ENCODE data around the gene PEF1.
"Not testable (repeated sequence)": the region's sequence is repeated elsewhere in the genome, so short reads cannot be mapped to it uniquely, and the experiment has no call there.

Gene PEF1

DNA sequence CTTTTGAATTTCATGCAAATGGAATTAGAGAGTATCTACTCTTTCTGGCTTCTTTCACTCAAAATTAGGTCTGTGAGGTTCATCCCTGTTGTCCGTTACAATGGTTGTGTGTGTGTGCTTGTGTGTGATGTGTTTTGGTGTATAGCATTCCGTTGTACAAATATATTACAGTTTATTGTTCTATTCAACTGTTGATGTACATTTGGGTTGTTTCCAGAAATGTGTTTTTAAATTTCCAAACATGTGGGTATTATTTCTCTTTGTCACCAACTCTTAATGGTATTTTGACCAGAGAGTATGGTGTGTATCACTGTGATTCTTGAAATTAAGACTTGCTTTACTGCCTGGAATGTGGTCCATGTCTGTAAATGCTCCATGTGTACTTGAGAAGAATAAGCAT lies 44.0 kb downstream of the PEF1 start:
- no peak for DNase-seq

DNA sequence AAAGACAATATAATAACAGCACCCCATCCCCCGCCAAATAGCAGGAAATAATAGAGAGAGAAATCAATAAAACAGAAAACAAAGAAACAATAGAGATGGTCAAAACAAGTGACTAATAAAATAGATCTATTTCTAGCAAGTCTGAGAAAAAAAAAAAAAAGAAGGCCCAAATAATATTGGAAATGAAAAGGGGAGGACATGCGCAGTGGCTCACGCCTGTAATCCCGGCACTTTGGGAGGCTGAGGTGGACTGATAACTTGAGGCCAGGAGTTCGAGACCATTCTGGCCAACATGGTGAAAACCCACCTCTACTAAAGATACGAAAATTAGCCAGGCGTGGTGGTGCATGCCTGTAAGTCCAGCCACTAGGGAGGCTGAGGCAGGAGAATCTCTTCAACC lies 45.7 kb downstream of the PEF1 start:
- DNase-seq: no peak

DNA sequence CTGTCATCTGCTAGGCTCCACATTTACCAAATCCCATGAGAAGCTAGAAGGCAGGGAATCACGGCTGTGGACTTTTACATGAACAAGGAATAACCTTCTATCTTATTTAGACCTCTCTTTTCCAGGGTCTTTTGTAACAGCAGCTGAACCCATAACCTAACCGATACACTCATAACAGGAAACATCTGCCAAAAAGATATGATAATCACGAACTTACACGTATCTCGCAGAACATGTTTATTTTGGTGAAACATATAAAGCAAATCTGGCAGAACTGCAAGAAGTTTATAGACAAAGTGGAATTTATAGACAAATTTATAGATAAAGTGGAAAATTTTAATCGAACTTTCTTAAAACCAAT lies 48.0 kb downstream of the PEF1 start:
- DNase-seq: peak; percentile 51

DNA sequence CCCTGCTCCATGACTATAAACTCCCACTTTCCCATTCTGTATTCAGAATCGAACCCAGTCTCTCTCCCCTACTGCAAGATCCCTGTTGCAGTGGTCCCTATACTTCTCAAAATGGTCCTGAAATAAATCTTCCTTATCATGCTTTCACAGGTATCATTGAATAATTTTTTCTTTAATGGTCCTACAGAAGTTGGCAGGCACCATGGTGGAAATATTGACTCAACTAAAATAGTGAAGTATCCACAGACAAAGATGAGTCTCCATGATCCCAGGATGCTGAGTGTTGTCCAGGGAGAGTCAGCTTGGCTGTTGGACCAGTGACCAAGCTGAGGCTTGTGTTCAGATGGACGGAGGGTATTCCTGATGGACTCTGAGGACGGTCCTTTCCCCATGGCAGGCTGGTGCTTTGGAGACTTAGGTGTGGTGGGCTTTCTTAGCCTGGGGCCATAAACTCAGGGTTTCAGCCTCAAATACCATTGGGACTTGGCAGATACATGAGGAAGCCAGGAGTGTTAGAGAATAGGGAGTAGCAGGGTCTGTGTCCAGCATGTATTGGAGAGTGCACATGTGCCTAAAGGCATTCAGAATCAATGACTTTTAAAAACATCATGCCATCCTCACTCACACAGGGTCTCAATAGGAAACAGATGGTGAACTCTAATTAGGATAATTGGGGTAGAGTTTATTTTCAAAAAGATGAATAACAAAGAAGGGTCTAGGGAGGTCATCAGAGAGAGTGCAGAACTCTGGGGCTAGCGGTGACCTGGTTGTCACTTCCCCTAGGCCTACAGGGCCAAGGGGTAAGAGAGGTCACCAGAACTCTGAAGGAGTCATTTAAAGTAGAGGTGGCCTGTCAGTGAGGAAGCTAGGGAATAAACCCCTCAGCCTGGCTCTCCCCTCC lies 48.6 kb downstream of the PEF1 start:
- no peak for DNase-seq

DNA sequence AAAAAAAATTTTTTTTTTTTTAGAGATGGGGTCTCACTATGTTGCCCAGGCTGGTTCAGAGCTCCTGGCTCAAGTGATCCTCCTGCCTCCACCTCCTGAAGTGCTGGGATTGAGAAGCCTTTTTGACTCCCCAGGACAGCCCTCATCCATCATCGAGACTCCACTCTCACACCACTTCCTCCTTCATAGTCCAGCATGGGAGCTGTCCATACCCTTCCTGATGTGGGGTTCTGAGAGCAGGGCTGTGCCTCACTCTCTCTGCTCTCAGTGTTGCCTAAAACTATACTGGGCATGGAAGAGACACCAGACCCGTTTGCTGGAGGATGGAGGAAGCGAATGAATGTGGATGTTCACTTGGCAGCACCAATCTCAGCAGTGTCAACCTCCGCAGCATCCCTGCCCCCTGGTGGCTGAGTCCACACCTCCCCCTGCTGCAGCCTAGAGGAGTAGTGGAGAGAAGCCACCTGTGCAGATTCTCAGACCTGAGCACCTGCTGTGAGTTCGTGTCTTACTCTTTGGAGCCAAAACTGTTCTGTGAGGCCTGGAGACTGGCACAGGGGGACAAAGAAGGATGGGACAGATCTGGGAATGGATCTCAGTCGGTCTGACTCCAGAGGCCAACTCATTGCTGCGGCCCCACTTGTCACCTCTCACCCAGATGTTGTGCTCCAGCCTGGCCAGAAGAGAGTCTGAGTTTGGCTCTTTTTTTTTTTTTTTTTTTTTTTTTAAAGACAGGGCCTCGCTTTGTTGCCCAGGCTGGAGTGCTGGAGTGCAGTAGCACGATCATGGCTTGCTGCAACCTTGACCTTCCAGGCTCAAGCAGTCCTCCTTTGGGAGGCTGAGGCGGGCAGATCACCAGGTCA lies 50.7 kb downstream of the PEF1 start:
- peak; percentile 80 for DNase-seq

DNA sequence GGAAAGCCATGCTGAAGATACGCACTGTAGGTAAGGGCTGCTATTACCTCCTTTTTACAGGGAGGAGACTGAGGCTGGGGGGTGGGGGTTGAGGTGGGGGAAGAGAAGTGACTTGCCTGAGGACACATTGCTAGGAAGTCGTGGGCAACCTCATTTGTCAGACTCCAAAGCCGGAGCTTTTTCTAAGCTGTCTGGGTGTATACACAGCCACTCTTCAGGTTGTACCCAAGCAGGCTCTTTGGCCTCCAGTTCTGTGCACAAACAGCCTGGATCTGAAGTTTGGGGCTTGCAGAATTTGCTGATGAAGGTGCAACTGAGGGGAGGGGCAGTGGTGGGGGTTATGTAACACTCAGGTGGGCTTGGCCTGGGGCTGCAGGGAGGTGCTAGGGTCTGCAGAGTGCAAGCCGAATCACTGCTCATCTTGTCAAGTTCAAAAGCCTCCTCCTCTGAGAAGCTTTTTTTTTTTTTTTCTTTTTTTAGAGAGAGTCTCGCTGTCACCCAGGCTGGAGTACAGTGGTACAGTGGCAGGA lies 51.5 kb downstream of the PEF1 start:
- no peak for DNase-seq

DNA sequence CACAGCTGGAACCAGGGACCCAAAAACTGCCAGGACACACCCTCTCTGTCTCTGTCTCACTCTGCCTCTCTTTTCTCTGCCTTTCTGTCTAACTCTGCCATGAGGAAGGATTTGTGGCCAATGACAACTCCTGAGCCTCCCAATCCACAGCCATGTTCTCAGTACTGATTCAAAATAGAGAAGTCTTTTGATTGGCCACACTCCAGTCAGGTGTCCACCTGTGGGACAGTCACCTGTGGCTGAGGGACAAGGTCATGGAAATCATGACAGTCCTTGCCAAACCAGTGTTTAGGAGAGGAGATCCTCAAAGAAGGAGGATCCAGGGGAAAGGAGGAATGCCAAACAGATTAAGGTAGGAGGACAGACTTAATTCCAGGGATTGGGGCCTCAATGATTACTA lies 52.5 kb downstream of the PEF1 start:
- DNase-seq: no peak

DNA sequence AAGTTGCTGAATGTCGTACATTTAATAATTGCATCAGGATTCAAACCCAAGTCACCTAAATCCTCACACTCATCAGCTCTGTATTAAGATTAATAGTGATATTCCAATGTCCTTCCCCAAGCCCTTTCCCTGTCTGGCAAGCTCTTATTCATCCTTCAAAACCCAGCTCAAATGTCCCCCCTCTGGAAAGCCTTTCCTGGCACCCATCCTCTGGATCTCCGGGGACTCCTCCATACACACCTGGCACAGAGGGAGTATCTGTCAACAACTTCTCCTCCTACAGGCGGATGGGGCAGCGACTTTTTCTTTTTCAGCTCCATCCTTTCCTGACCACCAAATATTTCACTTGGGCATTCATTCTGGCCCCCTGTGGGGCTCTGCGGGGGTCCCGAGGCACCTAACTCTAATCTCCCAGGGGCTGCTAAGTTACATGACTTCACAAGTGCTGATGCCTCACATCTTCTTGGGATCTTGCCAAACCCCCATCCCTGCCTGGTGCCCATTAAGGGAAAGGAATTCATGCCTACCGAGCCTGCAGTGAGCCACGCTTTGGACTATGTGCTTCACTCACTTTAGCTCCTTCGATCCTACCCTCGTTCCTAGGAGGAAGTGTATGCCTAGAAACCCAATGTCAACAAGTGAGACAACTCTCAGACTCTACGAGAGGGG lies 53.1 kb downstream of the PEF1 start:
- no peak for DNase-seq

DNA sequence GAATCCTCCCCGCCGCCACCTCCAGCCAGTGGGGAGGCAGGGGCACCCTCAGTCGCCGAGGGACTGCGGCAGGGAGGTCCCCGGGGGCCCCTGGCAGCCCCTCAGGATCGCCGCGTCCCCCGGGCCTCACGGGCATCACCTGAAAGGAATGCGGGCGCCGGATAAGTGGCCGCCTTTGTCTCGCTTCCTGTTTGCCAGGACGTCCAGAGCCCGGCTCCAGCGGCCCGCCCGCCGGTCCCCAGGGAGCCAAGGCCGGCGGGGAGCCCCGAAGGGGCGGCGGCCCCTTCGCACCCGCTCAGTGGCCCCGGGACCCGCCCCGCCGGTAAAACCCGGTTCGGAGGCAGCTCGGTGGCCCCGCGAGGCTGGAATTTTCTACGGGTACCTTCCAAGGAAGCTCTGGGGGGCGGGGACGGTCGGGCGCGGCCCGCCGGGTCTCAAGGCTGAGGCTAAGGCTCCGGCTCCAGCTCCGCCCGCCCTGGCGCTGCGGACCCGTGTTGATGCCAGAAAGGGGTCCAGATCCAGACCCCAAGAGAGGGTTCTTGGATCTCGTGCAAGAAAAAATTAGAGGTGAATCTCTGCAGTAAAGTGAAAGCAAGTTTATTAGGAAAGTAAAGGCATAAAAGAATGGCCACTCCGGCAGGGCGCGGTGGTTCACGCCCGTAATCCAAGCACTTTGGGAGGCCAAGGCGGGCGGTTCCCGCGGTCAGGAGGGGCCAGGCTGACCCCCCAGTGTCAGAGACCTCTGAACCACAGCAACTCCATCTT lies 55.7 kb downstream of the PEF1 start:
- no peak for DNase-seq

DNA sequence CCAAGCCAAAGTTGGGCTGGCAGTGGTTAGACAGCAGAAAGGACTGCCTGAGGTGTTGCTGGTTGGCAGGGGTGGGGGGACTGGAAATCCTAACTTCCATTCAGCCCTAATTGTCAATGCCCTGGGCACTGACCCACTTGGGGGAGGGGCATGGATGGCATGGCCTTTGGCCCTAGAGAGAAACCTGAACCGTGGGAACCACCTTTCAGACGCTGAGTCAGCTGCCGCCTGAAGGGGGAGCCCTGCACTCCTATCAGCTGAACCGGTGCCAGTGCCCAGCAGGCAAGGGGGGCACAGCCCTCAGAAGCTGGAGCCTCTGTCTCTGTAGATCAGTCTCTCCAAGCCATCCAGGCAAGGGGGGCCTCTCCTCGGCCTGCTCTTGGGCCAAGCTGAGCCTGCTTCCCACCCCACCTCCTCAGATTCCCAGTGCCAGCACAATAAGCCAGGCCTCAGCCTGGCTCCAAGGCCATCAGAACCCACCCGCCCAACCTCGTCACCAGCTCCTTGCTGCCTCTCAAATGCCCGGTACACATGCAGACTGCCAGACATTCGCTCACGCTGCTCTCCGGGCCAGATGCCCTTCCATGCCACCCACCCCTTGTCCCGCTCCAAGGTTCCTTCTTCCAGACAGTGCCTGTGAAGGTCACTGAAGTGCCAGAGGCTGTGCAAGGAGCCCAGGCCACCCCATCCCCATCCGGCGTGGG lies 56.8 kb downstream of the PEF1 start:
- DNase-seq: peak; percentile 85

DNA sequence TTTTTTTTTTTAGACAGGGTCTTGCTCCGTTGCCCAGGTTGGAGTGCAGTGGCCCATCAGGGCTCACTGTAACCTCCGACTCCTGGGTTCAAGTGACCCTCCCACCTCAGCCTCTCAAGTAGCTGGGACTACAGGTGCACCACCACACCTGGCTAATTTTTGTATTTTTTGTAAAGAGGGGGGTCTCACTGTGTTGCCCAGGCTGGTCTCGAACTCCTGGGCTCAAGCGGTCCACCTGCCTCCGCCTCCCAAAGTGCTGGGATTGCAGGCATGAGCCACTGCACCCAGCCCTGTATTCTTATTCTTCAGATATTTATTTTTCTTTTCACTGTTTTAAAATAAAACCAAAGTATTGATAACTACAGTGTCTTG lies 57.4 kb downstream of the PEF1 start:
- DNase-seq: not testable (repeated sequence)

DNA sequence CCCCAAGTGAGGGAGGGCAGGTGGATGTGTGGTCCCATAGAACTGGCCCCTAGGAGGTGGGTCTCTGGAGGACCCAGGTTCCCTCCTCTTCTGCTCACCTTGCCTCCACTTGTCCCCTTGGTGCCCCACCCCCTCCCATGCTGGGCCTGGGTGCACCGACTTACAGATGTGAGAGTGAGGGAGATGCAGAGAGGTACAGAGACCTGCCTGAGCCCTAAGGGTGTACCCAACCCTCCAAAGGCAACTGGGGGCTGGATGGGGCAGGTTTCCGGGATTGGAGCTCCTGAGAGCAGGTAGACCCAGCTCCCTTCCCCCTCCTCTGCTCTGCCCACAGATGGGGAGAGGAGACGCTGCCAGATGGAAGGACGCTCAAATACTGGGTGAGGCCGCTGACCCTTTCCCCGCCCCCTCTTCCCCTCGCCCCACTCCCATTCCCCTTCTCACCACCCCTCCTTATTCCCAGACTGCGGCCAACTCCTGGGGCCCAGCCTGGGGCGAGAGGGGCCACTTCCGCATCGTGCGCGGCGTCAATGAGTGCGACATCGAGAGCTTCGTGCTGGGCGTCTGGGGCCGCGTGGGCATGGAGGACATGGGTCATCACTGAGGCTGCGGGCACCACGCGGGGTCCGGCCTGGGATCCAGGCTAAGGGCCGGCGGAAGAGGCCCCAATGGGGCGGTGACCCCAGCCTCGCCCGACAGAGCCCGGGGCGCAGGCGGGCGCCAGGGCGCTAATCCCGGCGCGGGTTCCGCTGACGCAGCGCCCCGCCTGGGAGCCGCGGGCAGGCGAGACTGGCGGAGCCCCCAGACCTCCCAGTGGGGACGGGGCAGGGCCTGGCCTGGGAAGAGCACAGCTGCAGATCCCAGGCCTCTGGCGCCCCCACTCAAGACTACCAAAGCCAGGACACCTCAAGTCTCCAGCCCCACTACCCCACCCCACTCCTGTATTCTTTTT lies 58.0 kb downstream of the PEF1 start:
- DNase-seq: no peak

DNA sequence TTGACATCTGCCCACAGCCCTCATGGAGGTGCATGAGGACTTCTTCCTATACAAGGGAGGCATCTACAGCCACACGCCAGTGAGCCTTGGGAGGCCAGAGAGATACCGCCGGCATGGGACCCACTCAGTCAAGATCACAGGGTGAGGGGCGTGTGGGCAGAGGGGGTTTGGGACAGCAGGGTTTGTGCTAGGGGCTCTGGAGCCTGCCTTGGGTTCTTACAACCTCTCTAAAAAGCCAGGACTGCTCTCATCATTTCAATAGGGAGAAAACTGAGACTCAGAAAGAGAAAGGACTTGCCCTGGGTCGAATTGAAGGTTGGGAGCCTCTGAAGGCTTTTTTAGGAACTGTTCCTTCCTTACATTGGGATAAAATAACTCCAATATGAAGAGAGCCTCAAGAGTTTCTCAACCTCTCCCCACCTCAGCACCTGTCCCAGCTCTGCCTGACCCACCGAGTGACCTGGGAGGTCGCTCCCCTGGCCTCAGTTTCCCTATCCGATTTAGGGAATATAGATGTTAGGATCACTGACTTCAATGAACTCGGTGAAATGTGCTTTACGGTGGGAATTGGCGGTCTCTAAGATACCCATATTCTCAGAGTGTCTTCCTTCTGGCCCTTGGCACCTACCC lies 58.8 kb downstream of the PEF1 start:
- no peak for DNase-seq

DNA sequence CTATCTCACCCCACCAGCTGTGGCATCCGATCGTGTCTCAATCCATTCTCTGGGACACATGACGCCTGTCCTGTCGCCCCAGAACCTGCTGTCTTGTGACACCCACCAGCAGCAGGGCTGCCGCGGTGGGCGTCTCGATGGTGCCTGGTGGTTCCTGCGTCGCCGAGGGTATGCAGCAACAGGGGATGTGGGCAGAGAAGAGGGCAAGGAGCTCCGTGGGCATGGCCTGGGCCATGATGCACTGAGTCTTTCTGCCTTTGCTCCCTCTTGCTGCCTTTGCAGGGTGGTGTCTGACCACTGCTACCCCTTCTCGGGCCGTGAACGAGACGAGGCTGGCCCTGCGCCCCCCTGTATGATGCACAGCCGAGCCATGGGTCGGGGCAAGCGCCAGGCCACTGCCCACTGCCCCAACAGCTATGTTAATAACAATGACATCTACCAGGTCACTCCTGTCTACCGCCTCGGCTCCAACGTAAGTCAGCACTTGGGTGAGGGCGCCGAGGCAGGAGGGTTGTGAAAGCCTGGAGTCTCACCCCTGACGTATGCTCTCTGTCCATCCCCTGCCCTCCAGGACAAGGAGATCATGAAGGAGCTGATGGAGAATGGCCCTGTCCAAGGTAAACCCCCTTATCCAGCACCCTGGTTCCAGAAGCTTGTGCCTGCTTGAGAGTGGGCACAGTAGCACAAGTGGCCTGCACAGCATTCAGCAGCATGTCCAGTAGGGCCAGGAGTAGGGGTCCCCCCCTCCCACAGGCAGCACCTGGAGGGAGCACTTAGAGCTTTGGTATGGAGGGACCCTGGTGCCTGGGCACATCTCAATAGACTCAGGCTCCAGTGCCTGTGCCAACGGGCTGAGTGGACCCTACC lies 59.6 kb downstream of the PEF1 start:
- no peak for DNase-seq

DNA sequence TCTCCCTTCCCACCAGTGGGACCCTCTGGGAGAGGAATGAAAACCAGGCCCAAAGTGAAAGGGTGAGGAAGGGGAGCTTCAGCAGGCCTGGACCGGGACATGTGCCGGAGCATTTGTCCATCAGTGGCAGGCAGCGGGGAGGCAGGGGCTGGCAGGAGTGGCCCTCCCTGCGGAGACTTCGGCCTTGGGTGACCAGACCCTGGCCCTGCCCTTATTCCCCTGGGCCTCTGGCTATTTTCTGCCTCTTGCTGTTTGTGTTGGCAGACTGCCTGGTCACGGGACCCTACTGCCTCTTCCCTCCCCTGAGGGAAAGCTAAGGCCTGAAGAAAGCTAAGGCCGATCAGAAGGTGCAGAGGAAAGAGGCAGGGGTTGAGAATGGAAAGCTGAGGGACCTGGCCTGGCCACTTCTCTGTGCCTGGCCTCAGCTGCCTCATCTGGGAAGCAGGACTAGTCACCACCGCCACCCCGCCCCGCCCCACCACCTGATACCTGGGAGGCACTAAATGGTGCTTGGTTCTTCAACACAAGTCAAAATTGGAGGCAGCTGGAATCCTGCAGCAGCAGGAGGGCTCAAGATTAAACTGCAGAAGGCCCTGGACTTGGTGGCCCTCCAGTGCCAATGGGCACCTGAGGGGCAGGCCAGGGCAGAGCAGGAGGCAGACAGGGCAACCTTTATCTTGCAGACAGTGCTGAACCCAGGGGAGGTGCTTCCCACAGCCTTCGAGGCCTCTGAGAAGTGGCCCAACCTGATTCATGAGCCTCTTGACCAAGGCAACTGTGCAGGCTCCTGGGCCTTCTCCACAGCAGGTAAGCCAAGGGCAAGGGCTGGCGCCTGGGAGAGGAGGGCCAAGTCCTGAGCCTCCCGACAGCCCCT lies 60.4 kb downstream of the PEF1 start:
- DNase-seq: no peak

DNA sequence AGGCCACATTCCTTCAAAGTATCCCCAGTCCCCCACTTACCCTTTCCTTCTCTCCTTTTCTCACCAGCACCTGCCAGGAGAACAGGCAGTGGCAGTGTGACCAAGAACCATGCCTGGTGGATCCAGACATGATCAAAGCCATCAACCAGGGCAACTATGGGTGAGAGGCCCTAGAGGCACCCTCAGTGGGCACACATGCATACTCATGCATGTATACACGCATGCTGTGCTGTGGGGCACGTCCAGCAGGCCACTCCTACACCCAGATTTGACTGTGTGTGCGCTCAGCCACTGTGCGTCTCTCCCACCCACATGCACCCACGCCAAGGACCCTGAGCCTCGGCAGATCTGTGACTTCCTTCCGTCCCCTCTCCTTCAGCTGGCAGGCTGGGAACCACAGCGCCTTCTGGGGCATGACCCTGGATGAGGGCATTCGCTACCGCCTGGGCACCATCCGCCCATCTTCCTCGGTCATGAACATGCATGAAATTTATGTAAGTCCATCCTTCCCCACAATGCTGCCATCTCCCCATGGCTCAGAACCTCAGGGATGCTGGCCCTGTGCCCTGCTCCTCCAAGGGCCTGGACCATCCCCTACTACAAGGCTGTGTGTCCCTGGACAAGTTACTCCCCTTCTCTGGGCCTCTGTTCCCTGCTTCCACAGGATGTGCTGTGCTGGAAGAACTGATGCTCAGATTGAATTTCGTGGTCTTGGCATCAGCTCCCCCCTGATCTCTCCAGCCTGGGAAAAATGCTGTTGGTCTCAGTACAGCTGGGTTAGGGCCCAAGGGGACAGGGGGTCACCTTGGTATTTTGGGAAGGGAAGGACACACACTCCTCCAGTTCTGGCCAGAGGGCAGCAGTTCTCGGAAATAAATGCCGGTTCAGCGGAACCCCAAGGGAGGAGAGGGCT lies 61.3 kb downstream of the PEF1 start:
- DNase-seq: no peak

All from hematopoietic multipotent progenitor cell treated with erythropoietin and hydrocortisone succinate and interleukin-3 and kit ligand, for 6 days (in vitro differentiated cells).